ENCODE results near the gene BRD1.
A peak's percentile ranks its signal among the peaks of the same experiment; 100 is the strongest.
"Not testable (repeated sequence)": the region's sequence is repeated elsewhere in the genome, so short reads cannot be mapped to it uniquely, and the experiment has no call there.

BRD1 gene

DNA sequence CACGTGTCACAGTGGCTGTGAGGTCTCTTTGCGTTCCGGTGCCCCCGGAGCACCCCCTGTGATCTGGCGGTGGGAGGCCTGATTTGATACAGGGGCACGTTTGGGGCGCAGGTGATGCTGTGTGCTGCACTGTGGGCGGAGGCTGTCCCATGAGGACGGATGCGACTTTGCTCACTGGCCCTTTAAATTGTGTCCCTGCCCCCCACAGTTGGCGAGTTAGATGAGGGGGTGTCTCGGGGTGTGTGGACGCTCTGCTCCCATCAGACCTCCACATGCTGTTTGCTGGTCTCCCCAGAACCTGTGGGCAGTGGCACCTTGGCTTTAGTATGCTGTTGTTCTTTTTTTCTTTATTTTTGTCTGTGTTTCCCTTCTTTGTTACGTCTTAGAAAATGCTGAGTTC lies 31.2 kb upstream of the BRD1 start:
- Mint-ChIP-seq H3K27me3 (no peaks in the 10 kb centered on the region), H3K27ac (peak overlapping the region; percentile 46), H3K36me3 (peaks cover 3% of the 10 kb centered on the region), H3K4me1 (peaks cover 65% of the 10 kb centered on the region), H3K4me3 (no peak overlapping the region), H3K9me3 (no peaks in the 10 kb centered on the region)

DNA sequence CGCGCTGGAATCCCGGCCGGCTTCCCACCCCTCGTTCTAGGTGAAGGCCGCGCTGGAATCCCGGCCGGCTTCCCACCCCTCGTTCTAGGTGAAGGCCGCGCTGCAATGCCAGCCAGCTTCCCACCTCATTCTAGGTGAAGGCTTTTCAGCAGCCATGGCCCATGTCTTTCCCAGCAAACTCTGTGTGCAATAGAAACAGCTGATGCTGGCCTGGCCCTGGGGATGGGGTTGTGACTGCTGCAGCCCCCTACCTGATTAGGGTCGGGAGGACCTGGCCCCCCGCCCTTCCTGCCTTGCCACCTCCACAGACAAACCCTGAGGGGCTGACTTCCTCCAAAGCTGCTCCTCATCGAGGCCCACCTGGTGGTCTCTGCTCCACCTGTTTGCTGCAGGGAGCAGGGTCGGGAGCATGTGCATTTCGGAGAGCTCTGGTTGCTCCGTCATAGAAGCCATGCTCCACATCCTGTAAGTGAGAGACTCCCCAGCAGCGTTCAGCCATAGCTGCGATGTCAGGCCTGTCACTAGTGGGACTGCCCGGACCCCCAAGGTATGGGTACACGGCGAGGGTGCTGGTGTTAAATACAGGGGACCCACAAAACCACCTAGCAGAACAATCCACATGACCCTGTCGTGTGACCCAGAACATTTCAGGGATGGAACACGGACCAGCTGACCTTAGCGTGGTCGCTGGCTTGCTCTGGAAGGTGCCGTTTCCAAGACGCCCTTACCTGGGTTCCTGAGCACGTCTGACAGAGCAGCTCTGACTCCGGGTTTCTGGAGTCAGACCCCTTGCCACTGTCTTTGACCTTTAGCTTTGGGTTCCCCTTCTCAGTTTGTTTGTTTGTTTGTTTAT lies 29.3 kb upstream of the BRD1 start:
- Mint-ChIP-seq H3K9me3 (no peaks in the 10 kb centered on the region), H3K27ac (no peak overlapping the region), H3K4me1 (peaks cover 55% of the 10 kb centered on the region), H3K4me3 (no peak overlapping the region), H3K27me3 (no peaks in the 10 kb centered on the region), H3K36me3 (peaks cover 3% of the 10 kb centered on the region)

GRCh38 chr22:49856343-49856742 lies 28.7 kb upstream of the BRD1 start:
- H3K27ac Mint-ChIP-seq = no peak overlapping the region
- no peaks in the 10 kb centered on the region for H3K27me3 Mint-ChIP-seq
- H3K4me3 Mint-ChIP-seq = no peak overlapping the region
- H3K4me1 Mint-ChIP-seq = peaks cover 55% of the 10 kb centered on the region
- peaks cover 3% of the 10 kb centered on the region for H3K36me3 Mint-ChIP-seq
- H3K9me3 Mint-ChIP-seq = no peaks in the 10 kb centered on the region

- Mint-ChIP-seq H3K9me3 (no peaks in the 10 kb centered on the region), H3K36me3 (peaks cover 3% of the 10 kb centered on the region), H3K4me3 (peak overlapping the region; percentile 96), H3K27me3 (no peaks in the 10 kb centered on the region), H3K27ac (peak overlapping the region; percentile 48), H3K4me1 (peaks cover 56% of the 10 kb centered on the region)
These were observed 27.7 kb upstream of the BRD1 start for GRCh38 chr22:49855251-49855911.

DNA sequence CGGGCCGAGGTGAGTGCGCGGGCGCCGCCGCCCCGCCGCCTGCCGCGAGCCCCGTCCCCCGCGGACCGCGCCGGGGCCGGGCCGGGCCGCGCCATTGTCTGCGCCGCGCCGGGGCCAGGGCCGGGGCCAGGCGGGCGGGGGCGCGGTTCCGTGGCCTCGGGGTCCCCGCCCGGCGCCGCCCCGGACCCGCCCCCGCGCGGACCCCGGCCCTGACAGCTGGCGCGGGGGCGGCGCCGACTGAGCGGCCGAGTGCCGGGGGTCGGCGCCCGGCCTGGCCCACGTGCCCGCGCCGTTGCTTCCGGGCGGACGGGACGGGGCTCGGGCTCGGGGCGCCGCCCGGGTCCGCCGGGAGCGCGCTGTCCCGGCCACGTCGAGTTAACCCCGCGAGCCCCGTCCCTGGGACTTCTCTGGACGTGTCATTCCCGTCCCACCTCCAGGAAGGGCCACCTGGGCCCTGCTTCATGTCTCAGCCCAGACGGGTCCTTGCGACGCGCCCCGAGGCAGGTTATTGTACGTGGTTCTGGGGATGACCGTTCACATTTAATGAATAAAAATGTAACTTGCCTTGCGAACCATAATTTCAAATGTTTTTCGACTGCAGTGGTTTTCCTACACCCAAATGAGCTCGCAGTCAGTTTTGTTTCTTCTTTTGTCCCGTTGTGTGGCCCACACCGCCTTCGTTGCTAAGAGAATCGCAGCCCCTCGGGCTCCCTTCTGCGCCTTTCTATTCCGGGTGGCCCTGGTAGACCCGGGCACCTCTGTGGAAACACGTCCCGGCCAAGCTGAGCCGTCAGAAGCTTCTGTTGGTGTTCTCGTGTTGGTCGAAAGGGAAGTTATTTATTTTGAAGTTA lies 26.5 kb upstream of the BRD1 start:
- H3K4me1 Mint-ChIP-seq = peaks cover 54% of the 10 kb centered on the region

DNA sequence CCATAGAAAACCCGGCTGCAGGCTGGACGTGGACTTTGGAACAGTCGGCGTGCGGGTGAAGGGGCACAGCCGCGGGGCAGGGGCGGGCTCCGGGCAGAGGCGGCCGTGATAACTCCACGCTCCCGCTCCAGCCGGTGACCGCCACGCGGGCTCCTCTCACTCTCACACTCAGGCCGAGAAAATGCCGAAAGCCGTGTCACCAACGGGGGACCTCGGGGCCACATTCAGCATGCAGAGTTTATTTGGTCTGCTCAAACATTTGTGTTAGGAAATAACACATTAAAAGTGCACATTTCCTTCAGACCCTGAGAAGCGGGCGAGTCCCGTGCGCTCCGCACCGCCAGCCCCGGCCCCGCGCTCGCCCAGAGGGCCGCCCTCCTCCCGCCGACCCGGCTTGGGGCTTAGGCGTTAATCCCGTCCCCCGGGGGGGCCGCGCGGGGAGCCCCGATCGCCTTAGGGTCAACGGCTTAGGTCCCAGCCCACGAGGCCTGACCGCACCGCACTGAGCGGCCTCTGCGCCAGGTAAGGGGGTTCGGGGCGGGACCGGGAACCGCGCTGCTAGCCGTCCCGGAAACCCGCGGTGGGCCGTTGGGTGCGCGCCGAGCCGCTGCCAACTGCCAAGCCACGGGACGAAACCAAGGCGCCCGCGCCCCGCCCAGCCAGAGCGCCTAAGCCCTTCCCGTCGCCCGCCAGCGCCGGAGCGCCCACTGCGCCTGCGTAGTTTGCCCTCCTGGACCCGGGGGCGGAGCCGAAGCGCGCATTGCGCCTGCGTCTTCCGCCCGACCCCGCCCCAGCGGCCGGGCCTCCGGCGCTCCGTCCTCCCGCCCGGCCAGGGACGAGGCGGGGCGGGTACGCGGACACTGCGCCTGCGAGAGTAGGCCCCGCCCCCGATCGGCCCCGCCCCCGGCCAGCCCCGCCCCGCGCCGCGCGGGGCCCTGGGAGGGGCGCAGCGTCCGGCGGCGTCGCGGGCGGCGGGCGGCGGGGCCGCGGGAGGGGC lies 25.5 kb upstream of the BRD1 start, which contains the start of gene ZBED4:
TSS of gene ZBED4 (plus strand) at position 947 of the 997 bp plus-strand sequence. CDS start 29,819 bp downstream, outside the sequence.
- Mint-ChIP-seq H3K27ac (peak within 1 kb of the TSS; percentile 95), H3K9me3 (no peaks in the 10 kb centered on the region), H3K27me3 (no peaks in the 10 kb centered on the region), H3K36me3 (no peaks in the 10 kb centered on the region), H3K4me3 (peak within 1 kb of the TSS; percentile 96), H3K4me1 (peaks cover 44% of the 10 kb centered on the region)

More for the DNA sequence above, 26.5 kb upstream of the BRD1 start:
- H3K27ac Mint-ChIP-seq = peak overlapping the region; percentile 95
- H3K27me3 Mint-ChIP-seq = no peaks in the 10 kb centered on the region
- H3K9me3 Mint-ChIP-seq = no peaks in the 10 kb centered on the region
- peak overlapping the region; percentile 96 for H3K4me3 Mint-ChIP-seq
- H3K36me3 Mint-ChIP-seq = peaks cover 3% of the 10 kb centered on the region

DNA sequence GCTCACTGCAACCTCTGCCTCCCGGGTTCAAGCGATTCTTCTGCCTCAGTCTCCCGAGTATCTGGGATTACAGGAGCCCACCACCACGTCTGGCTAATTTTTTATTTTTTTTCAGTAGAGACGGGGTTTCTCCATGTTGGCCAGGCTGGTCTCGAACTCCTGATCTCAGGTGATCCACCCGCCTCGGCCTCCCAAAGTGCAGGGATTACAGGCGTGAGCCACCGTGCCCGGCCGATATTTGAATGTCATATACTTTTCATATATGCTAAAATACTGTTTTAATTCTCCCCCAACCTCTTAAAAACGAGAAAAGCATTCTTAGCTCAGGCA lies 24.9 kb upstream of the BRD1 start:
- H3K36me3 Mint-ChIP-seq, H3K27me3 Mint-ChIP-seq, H3K9me3 Mint-ChIP-seq: not testable (repeated sequence)
- Mint-ChIP-seq H3K27ac (peak overlapping the region; percentile 59), H3K4me1 (peaks cover 40% of the 10 kb centered on the region), H3K4me3 (peak overlapping the region; percentile 76)

GRCh38 chr22:49850959-49851802 lies 23.5 kb upstream of the BRD1 start:
- Mint-ChIP-seq H3K27ac (peak overlapping the region; percentile 39), H3K27me3 (no peaks in the 10 kb centered on the region), H3K36me3 (no peaks in the 10 kb centered on the region), H3K4me1 (peaks cover 36% of the 10 kb centered on the region), H3K9me3 (no peaks in the 10 kb centered on the region), H3K4me3 (peak overlapping the region; percentile 66)

GRCh38 chr22:49850021-49850911 lies 22.6 kb upstream of the BRD1 start:
- no peaks in the 10 kb centered on the region for H3K36me3 Mint-ChIP-seq
- peaks cover 27% of the 10 kb centered on the region for H3K4me1 Mint-ChIP-seq
- peak overlapping the region; percentile 66 for H3K4me3 Mint-ChIP-seq
- H3K27ac Mint-ChIP-seq = peak overlapping the region; percentile 17
- no peaks in the 10 kb centered on the region for H3K27me3 Mint-ChIP-seq
- no peaks in the 10 kb centered on the region for H3K9me3 Mint-ChIP-seq

DNA sequence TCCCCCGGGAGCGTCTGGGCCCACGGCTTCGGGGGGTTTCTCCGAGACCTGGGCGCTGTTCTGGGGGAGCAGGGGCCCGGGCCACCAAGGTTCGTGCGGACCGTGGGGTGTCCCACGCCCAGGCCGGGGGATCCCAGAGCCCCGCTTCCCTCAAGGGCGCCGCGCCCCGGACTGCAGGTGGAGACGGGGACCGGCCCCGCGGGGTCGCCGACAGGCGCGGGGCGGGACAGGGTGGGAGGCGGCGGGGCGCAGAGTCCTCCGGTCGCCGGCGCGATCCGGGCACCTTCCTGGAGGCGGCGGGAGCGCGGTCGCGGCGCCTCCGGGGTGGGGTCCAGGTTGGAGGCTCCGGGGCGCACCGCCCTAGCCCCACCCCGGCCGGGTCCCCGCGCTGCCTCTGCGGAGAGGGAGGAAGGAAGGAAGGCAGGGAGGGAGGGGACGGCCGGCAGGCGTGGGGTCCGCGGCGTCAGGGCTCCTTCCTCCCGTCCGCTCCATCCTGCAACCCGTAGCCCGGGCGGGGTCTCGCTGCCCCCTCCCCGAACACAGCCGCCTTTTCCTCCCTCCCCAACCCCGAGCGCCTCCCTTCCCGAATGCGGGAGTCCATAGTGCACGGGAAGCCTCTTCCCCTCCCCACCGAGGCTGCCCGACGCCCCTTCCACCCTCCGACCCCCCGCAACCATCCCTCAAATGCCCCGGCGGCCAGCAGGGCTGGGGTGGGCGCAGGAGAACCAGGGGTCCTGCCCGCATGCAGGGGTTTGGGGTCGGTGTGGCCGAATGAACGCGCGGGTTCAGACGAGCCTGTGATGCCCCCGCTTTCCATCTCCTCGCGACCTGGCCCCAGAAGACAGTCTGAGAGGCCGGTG lies 21.7 kb upstream of the BRD1 start:
- H3K4me1 Mint-ChIP-seq = peaks cover 19% of the 10 kb centered on the region
- no peaks in the 10 kb centered on the region for H3K27me3 Mint-ChIP-seq
- H3K4me3 Mint-ChIP-seq = peak overlapping the region; percentile 33
- H3K9me3 Mint-ChIP-seq = no peaks in the 10 kb centered on the region
- H3K27ac Mint-ChIP-seq = no peak overlapping the region
- no peaks in the 10 kb centered on the region for H3K36me3 Mint-ChIP-seq

GRCh38 chr22:49848690-49849160 lies 21.1 kb upstream of the BRD1 start:
- H3K9me3 Mint-ChIP-seq = no peaks in the 10 kb centered on the region
- no peak overlapping the region for H3K27ac Mint-ChIP-seq
- H3K4me3 Mint-ChIP-seq = no peak overlapping the region
- no peaks in the 10 kb centered on the region for H3K36me3 Mint-ChIP-seq
- no peaks in the 10 kb centered on the region for H3K27me3 Mint-ChIP-seq
- peaks cover 18% of the 10 kb centered on the region for H3K4me1 Mint-ChIP-seq

Data from activated naive CD4-positive, alpha-beta T cell treated with anti-CD3 and anti-CD28 coated beads, Interleukin-2, amount 50 U/mL, for 24 hours (primary cell).